Prostate gland (tissue), 2 donors: ENCODE results near the gene FOXF1. TPM values are rescaled to one million over a fixed set of nuclear protein-coding genes. Genes with fewer than 3 reads are reported as not detected.

ENCODE experiments used
- DNase-seq: peaks from one replicate; pipeline ENCODE4 v3.0.0-alpha.2; 2019; ENCODE audit warnings: low spot score
- H3K27ac ChIP-seq, 2 donors: fragments of 200-600 bp; sonication (generic); 2 replicates each; pipeline ENCODE4 v1.5.1; 2017 to 2019
- H3K27me3 ChIP-seq: fragments of 200-600 bp; sonication (generic); replicated peaks from 2 replicates; pipeline ENCODE4 v1.5.1; 2019; ENCODE audit not compliant: insufficient read depth
- H3K36me3 ChIP-seq, 2 donors: fragments of 200-600 bp; sonication (generic); 1 replicate in 1 of 2; 2 replicates in 1 of 2; pipeline versions ENCODE4 v1.5.1 to v1.8.1; 2017 to 2019
- H3K4me1 ChIP-seq: fragments of 200-600 bp; sonication (generic); replicated peaks from 2 replicates; pipeline ENCODE4 v1.5.1; 2019
- H3K4me3 ChIP-seq, 2 donors: fragments of 200-600 bp; sonication (generic); 2 replicates each; pipeline ENCODE4 v1.5.1; 2017 to 2019
- H3K9me3 ChIP-seq: fragments of 200-600 bp; sonication (generic); 2 replicates; pipeline ENCODE4 v1.5.1; 2017
- CTCF ChIP-seq, 4 experiments: fragments of 200-600 bp in 2 of 4; fragments of 450-650 bp in 2 of 4; sonication (generic) in 2 of 4; IDR thresholded peaks; 1 replicate in 3 of 4; 2 replicates in 1 of 4; pipeline ENCODE4 v1.5.1; 2016 to 2019; ENCODE audit warnings: antibody characterized with exemption in 4 of 4, mild to moderate bottlenecking in 2 of 4, moderate library complexity in 2 of 4
- POLR2A ChIP-seq: fragments of 450-650 bp; IDR thresholded peaks from one replicate; pipeline ENCODE4 v1.6.1; 2016; ENCODE audit warnings: antibody characterized with exemption, mild to moderate bottlenecking
- POLR2AphosphoS5 ChIP-seq: sonication (generic); formaldehyde crosslinking; IDR thresholded peaks from one replicate; pipeline ENCODE4 v1.6.1; 2017; ENCODE audit warnings: antibody characterized with exemption
- WGBS: methylation state at CpG from one replicate; pipeline ENCODE4 v1.1.5; 2018; 5-methylcytosine and 5-hydroxymethylcytosine counted together
- intact Hi-C: fragments of 100-400 bp; cut with DNase I; formaldehyde crosslinking; loops from one replicate; pipeline ENCODE4 v1.14.2; 2022
- total RNA-seq, 2 donors: library from RNA; depleted of rRNA; stranded (reverse); fragments of >200 nt; gene quantifications; one replicate each; pipeline ENCODE4 v1.1.0, GENCODE V29; 2016

Gene FOXF1
- total RNA-seq, 2 donors from 2014 or later: 5.3 to 6.9 TPM

GRCh38 chr16:86515777-86516622 is 5.7 kb downstream of the FOXF1 start:
- Histone ChIP-seq H3K9me3 (no peaks in the 10 kb centered on the region), H3K27ac (peak overlapping the region; percentile 86 to 87), H3K36me3 (no peaks in the 10 kb centered on the region), H3K4me3 (peak overlapping the region; percentile 7 to 45), H3K4me1 (no peaks in the 10 kb centered on the region), H3K27me3 (peaks cover 58% of the 10 kb centered on the region)
- DNase-seq: no peak
- intact Hi-C loops: loop anchor here (2.0 to 5.0 kb wide), 3 partner anchors 175 to 364 kb away; no protein-coding TSS in a partner anchor
- TF ChIP-seq CTCF (IDR thresholded peaks at IDR 0.05) (no peak), POLR2AphosphoS5 (no peak)
- WGBS: 7% methylated on average over 63 of the region's 64 CpGs

GRCh38 chr16:86516623-86517003 is 6.3 kb downstream of the FOXF1 start:
- Histone ChIP-seq H3K36me3 (no peaks in the 10 kb centered on the region), H3K27ac (peak overlapping the region; percentile 86 to 87), H3K4me1 (no peaks in the 10 kb centered on the region), H3K9me3 (no peaks in the 10 kb centered on the region), H3K4me3 (no peak overlapping the region), H3K27me3 (peaks cover 53% of the 10 kb centered on the region)
- intact Hi-C loops: loop anchor here (2.0 to 5.0 kb wide), 2 partner anchors 176 to 364 kb away; no protein-coding TSS in a partner anchor
- TF ChIP-seq CTCF (IDR thresholded peaks at IDR 0.05): no peak
- no peak for TF ChIP-seq POLR2AphosphoS5
- no peak for TF ChIP-seq POLR2A
- WGBS: 3% methylated on average over 14 of the region's 29 CpGs
- no peak for DNase-seq

- intact Hi-C loops: loop anchor here (2.0 to 5.0 kb wide), 2 partner anchors 176 to 365 kb away; no protein-coding TSS in a partner anchor
- Histone ChIP-seq H3K27ac (peak overlapping the region; percentile 86 to 87), H3K4me3 (no peak overlapping the region), H3K36me3 (no peaks in the 10 kb centered on the region), H3K9me3 (no peaks in the 10 kb centered on the region), H3K4me1 (no peaks in the 10 kb centered on the region), H3K27me3 (peaks cover 48% of the 10 kb centered on the region)
- TF ChIP-seq POLR2A: no peak
- 28% methylated on average over 9 of the region's 9 CpGs for WGBS
- no peak for DNase-seq
Observed at GRCh38 chr16:86517033-86517432, 6.7 kb downstream of the FOXF1 start.

GRCh38 chr16:86517652-86518258 is 7.4 kb downstream of the FOXF1 start:
- intact Hi-C loops: loop anchor here (2.0 to 5.0 kb wide), 5 partner anchors 177 to 697 kb away; no protein-coding TSS in a partner anchor
- no peak overlapping the region for H3K4me3 ChIP-seq
- peak overlapping the region; percentile 86 to 87 for H3K27ac ChIP-seq
- H3K4me1 ChIP-seq: no peaks in the 10 kb centered on the region
- H3K27me3 ChIP-seq: peaks cover 42% of the 10 kb centered on the region
- H3K9me3 ChIP-seq: no peaks in the 10 kb centered on the region
- 14% methylated on average over 17 of the region's 17 CpGs for WGBS
- peak; percentile 46 for DNase-seq
- peak in 3 of 4 experiments; percentile 66 to 85 (median 83) for TF ChIP-seq CTCF (IDR thresholded peaks at IDR 0.05)
- TF ChIP-seq POLR2AphosphoS5: peak; percentile 4
- TF ChIP-seq POLR2A: no peak
- no peaks in the 10 kb centered on the region for H3K36me3 ChIP-seq

- intact Hi-C loops: loop anchor here (2.0 to 5.0 kb wide), 4 partner anchors 367 to 698 kb away; no protein-coding TSS in a partner anchor
- no peaks in the 10 kb centered on the region for H3K4me1 ChIP-seq
- no peak overlapping the region for H3K4me3 ChIP-seq
- 81% methylated on average over 16 of the region's 16 CpGs for WGBS
- H3K27ac ChIP-seq: no peak overlapping the region
- H3K27me3 ChIP-seq: peaks cover 31% of the 10 kb centered on the region
- no peaks in the 10 kb centered on the region for H3K9me3 ChIP-seq
- no peak for DNase-seq
- no peaks in the 10 kb centered on the region for H3K36me3 ChIP-seq
- TF ChIP-seq CTCF (IDR thresholded peaks at IDR 0.05) (no peak), POLR2AphosphoS5 (no peak), POLR2A (no peak)
Observed at GRCh38 chr16:86519007-86519648, 8.8 kb downstream of the FOXF1 start.
